GM10248 (cell line): ENCODE results near the gene KRTAP22-2.

Experiments used
- CTCF ChIA-PET: fragments of 300-600 bp; sonication (Branson Sonifier 250); formaldehyde crosslinking; extraction: SDS; loops from one replicate; lab custom pipeline; 2021; ENCODE audit warnings: antibody characterized with exemption; lab: Yijun Ruan, JAX
- POLR2A ChIA-PET: fragments of 350-650 bp; sonication (Branson Sonifier 250); formaldehyde crosslinking; extraction: SDS; loops from one replicate; lab custom pipeline; 2020; ENCODE audit warnings: antibody characterized with exemption; lab: Yijun Ruan, JAX
- DNase-seq: peaks from one replicate; pipeline ENCODE4 v3.0.0; 2012; ENCODE audit errors: extremely low spot score
- CTCF ChIP-seq: IDR thresholded peaks from 2 replicates; pipeline ENCODE4 v1.5.1; 2012; ENCODE audit warnings: mild to moderate bottlenecking, low read depth; ENCODE audit errors: extremely low read depth, missing control alignments, control extremely low read depth

Gene KRTAP22-2

GRCh38 chr21:30590297-30590696, at the start of gene KRTAP22-2:
Gene KRTAP22-2 (minus strand): TSS chr21:30590397.
- no peak for DNase-seq
- ChIA-PET POLR2A (no interaction called here), CTCF (no interaction called here)
- no peak for TF ChIP-seq CTCF

- no peak for DNase-seq
- ChIA-PET POLR2A (no interaction called here), CTCF (no interaction called here)
- TF ChIP-seq CTCF, result no peak
Observed at GRCh38 chr21:30638686-30639085, 48.5 kb upstream of the KRTAP22-2 start.

- ChIA-PET POLR2A (no interaction called here), CTCF (no interaction called here)
- no peak for TF ChIP-seq CTCF
- no peak for DNase-seq
Observed at GRCh38 chr21:30634906-30635305, 44.7 kb upstream of the KRTAP22-2 start, which contains the start of gene KRTAP20-2. Gene KRTAP20-2 (plus strand): TSS chr21:30635206. CDS start chr21:30635264, 58 bp downstream.

- DNase-seq, result no peak
- no peak for TF ChIP-seq CTCF
- ChIA-PET POLR2A (no interaction called here), CTCF (no interaction called here)
Observed at GRCh38 chr21:30629200-30629599, 39.0 kb upstream of the KRTAP22-2 start.

GRCh38 chr21:30628109-30628508, 37.9 kb upstream of the KRTAP22-2 start:
- no peak for DNase-seq
- CTCF ChIA-PET, result no interaction called here
- no peak for TF ChIP-seq CTCF
- POLR2A ChIA-PET, result no interaction called here

- DNase-seq, result no peak
- no peak for TF ChIP-seq CTCF
- ChIA-PET CTCF (no interaction called here), POLR2A (no interaction called here)
Observed at GRCh38 chr21:30625449-30626165, 35.4 kb upstream of the KRTAP22-2 start.
